GM12864 (cell line): ENCODE results near the gene TBC1D17.

ENCODE experiments used
- DNase-seq: peaks from one replicate; pipeline ENCODE4 v3.0.0-alpha.2; 2011; ENCODE audit warnings: low read depth
- H3K4me3 ChIP-seq: 2 replicates; pipeline ENCODE4 v1.5.1; 2011; ENCODE audit warnings: mild to moderate bottlenecking, low read depth, low read length, control low read depth
- TF ChIP-seq, protein P1 (sequence below): IDR thresholded peaks from 2 replicates; pipeline ENCODE4 v1.5.1; 2011; ENCODE audit warnings: low read depth, mild to moderate bottlenecking, moderate library complexity, low read length, control low read depth, inconsistent platforms; ENCODE audit errors: missing control alignments

Gene TBC1D17

DNA sequence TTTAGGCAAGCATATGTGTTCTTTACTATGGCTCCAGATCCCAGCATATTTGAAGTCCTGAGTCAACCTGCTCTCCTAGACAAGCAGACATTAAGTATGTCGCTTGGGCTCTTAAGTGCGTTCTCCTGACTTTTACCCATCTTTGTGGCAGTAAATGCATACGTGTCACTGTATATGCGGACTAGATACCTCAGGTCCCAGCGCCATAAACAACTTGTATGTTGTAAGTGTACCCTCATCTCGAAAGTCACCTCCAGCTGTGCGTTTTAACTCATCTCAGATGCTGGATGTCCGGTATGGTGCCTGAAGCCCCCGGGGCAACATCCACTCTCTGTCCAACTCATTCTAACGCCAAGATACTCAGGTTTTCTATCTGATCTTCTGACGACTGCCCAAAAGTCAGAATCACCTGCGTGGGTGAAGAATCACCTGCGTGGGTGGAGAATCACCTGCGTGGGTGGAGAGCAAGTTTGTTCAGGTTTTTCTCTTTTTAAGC is 24.8 kb upstream of the TBC1D17 start:
- no peak for DNase-seq
- no peak overlapping the region; the same call in 1 of the 2 replicates for H3K4me3 ChIP-seq
- TF ChIP-seq, protein P1, sequence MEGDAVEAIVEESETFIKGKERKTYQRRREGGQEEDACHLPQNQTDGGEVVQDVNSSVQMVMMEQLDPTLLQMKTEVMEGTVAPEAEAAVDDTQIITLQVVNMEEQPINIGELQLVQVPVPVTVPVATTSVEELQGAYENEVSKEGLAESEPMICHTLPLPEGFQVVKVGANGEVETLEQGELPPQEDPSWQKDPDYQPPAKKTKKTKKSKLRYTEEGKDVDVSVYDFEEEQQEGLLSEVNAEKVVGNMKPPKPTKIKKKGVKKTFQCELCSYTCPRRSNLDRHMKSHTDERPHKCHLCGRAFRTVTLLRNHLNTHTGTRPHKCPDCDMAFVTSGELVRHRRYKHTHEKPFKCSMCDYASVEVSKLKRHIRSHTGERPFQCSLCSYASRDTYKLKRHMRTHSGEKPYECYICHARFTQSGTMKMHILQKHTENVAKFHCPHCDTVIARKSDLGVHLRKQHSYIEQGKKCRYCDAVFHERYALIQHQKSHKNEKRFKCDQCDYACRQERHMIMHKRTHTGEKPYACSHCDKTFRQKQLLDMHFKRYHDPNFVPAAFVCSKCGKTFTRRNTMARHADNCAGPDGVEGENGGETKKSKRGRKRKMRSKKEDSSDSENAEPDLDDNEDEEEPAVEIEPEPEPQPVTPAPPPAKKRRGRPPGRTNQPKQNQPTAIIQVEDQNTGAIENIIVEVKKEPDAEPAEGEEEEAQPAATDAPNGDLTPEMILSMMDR = no peak

DNA sequence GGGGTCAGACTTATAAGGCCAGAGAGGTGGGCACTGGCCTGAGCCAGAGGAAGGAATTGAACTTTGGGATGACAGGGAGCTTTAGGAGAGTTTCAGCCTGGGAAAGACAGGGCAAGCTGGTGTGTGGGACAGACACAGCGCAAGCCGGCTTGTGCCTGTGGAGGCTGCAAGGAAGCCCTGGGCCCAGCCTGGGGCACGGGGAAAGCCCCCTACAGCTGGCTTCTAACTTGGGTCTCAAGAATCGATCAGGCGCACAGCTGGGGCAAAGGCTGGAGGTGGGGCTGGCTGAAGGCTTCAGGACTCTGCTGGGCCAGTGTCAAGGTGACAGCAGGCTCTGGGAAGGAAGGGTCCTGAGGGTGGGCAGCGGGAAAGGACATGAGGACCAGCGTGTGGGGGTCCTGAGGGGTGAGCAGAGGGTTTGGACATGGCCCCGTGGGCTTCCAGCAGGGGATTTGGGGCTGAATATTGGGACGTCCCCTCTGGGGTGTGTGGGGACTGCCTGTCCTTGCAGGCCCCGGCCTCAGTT is 23.6 kb upstream of the TBC1D17 start:
- no peak overlapping the region for H3K4me3 ChIP-seq
- TF ChIP-seq, protein P1 = no peak
- DNase-seq = no peak

DNA sequence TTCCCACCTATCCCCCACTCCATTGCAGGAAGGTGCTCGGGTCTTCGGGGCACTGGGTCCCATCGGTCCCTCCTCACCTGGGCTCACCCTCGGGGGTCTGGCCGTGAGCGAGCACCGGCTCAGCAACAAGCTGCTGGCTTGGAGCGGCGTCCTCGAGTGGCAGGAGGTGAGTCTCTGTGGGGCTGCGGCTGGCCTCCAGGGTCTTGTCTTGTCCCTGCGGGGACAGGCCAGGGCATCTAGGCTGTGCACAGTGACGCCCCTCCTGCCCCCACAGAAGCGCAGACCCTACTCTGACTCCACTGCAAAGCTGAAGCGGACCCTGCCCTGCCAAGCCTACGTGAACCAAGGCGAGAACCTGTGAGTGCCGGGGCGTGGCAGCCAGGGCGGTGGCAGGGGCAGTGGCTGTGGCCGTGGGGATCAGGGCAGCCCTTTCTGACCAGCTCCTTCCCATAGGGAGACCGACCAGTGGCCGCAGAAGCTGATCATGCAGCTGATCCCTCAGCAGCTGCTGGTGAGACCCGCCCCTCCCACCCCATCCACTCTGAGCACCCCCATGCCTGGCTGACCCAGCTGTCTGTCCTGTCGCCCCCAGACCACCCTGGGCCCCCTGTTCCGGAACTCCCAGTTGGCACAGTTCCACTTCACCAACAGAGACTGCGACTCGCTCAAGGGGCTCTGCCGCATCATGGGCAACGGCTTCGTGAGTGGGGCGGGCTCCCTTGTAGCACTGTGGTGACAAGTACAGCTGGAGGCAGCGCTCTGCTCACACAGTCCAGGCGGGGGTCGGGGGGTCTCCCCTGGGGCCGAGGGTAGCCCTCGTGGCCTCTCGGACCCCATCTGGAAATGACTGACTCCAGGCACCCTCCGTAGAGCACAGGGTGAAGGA is 22.9 kb upstream of the TBC1D17 start:
- H3K4me3 ChIP-seq = no peak overlapping the region
- no peak for DNase-seq
- TF ChIP-seq, protein P1 = no peak

DNA sequence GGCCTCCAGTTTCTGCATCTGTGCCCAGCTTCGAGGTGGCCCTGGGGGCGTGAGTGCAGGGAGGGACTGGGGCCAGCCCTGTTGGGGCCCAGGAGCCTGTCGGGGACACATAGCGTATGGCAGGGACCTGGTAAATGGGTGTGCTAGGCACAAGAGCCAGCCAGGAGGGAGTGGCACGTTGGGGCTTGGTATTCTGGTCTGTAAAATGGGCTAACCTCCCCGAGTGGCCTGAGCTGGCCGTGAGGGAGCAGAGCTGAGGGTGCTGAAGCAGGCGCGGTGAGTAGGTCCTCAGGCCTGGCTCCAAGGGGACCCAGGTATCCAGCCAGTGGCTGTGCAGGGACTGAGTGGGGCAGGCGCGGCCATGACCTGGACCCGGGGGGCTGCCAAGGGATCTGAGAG is 22.2 kb upstream of the TBC1D17 start:
- no peak for DNase-seq
- TF ChIP-seq, protein P1 = no peak
- no peak overlapping the region for H3K4me3 ChIP-seq

DNA sequence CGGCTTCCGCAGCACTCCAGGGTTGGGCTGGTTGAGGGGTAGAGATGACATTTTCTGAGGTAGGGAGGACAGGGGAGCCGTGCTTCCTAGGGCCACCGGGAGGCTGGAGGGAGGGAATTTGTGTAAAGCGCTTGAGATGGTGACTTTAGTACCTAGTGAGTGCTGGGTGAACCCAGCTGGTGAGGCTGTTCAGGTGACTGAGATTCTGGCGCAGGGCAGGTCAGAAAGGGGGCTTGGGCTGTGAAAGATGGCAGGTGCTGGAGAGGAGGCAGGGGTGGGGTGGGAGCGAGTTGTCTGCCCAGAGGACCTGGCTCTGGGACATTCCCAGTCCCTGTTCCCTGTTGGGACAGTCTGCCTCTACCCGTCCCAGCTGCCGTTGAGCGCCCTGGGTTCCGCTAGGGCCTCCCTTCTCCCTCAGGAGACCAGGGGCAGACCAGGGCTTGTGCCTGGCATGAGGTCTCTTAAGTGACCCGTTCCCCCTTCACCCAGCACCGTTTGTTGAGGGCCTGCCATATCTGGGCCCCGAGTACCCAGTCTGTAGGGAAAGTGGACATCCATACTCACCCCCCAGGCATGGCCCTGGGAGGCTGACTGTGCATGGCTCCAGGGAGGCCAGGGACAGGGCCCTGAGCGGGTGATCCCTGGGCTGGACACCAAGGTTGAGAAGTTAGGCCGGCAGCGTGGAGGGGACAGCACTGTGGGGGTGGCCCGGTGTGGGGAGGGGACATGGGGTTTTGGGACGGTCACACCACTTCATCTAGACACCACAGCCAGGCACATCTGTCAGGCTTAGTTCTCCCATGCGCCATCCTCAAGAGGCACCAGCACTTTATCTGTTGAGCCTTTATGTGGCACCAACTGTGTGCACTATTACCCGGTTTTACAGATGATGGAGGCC is 21.6 kb upstream of the TBC1D17 start:
- TF ChIP-seq, protein P1 = no peak
- no peak overlapping the region for H3K4me3 ChIP-seq

DNA sequence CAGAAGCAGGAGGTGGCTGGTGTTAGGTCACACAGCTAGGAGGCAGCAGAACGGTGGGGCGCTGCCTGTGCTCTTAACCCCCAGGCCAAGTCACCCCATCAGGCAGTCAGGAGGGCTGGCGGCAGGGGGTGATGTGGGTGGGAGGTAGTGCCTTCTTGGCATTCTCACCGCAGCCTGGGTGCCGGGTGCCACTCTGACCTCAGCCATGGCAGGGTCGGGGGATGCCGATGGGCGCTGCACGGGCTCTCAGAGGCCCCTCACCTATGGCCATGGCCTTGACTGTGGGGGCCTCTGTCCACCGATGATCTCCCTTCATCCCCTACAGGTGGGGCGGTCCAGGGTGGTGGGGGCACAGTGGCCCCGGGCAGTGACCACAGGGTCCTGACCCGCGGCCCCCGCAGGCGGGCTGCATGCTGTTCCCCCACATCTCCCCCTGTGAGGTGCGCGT is 20.9 kb upstream of the TBC1D17 start:
- TF ChIP-seq, protein P1 = no peak
- DNase-seq = no peak
- no peak overlapping the region for H3K4me3 ChIP-seq

More for the DNA sequence above, 21.6 kb upstream of the TBC1D17 start:
- no peak for DNase-seq
